ENCODE measurements around the gene EMC9.
A peak's percentile ranks its signal among the peaks of the same experiment; 100 is the strongest.

EMC9 gene

DNA sequence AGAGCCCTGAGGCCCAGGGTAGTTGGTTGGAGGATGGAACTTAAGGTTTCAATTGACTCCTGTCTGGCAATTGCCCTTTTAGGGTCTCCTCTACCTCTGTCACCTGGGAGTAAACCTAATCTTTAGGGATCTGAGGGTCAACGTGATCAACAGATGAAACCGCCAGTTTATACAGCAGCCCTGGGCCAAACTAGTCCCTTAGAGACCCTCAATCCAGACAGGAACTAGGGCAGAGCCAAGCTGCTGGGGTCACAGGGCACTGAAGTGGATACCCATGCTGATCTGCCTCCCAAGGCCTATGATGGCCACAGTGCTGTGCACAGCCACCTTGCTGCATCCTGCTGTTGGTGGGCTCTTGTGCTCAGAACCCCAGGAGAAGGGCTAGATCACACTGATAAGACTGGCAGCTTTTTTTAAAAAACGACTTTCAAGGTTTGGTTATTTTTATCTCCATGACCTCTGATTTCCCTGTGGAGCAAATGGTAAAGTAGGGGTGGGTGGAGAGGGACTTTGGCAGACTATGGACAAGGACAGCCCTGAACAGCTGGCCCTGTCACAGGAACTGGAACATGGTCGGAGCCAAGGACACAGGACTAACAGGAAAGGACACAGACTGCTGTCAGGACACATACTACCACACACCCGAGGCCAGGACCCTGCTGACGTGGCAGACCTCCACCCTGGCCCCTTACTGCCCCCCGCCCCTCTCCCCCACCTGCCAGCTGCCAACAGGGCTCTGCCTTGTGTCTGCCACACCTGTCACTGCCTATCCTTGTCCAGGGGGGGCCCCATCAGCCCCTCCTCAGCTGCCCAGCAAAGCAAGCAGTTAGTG, 10.5 kb downstream of the EMC9 start:
- DNase-seq, result no peak

DNA sequence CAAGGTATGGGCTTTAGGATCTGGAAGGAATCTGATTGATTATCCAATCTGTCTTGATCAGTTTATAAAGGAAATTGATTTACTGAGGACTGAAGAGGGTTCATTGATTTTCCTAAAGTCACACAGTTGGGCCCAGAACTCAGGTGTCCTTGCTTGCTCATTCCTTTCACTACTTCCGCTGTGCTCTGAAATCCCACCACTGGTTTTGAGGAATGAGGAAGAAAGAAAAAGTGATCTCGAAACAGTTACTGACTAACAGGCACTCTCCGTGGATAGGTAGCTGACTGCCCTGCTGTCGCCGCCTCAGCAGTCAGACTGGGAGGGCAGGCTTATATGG, 11.0 kb downstream of the EMC9 start, which contains the start of gene FITM1:
Gene FITM1, plus strand, starts transcription at position 280 of the 337 bp plus-strand sequence. CDS start 905 bp downstream, outside the sequence.
- no peak for DNase-seq

- DNase-seq, result no peak
Observed at GRCh38 chr14:24129410-24129998, 11.9 kb downstream of the EMC9 start.

DNA sequence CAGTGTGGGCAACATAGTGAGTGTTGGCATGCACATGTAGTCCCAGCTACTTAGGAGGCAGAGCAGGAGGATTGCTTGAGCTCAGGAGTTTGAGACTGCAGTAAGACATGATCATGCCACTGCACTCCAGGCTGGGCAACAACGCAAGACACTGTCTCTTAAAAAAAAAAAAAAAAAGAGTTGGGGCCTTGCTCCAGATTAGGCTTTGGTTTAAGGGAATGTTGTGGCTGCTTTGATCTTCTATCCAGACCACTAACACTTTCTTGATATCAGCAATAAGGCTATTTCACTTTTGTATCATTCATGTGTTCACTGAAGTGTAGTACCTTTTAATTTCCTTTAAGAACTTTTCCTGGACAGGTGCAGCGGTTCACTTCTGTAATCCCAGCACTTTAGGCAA, 13.7 kb downstream of the EMC9 start:
- DNase-seq, result no peak

GRCh38 chr14:24126939-24127338, 14.5 kb downstream of the EMC9 start:
- DNase-seq, result no peak

GRCh38 chr14:24123424-24124417, 17.7 kb downstream of the EMC9 start:
- no peak for DNase-seq

DNA sequence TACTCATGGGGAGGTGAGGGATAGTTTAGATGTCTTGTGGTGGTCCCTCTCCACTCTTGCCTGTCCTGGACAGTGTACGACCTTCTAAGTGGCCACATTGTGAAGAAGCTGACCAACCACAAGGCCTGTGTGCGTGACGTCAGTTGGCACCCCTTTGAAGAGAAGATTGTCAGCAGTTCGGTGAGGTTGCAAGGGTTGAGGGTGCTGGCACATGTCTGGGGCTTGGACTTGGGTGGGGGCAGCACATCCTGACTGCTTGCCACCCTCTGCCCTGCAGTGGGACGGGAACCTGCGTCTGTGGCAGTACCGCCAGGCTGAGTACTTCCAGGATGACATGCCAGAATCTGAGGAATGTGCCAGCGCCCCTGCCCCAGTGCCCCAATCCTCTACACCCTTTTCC, 18.5 kb downstream of the EMC9 start:
- DNase-seq, result no peak

- no peak for DNase-seq
Observed at GRCh38 chr14:24122416-24122815, 19.0 kb downstream of the EMC9 start.

DNA sequence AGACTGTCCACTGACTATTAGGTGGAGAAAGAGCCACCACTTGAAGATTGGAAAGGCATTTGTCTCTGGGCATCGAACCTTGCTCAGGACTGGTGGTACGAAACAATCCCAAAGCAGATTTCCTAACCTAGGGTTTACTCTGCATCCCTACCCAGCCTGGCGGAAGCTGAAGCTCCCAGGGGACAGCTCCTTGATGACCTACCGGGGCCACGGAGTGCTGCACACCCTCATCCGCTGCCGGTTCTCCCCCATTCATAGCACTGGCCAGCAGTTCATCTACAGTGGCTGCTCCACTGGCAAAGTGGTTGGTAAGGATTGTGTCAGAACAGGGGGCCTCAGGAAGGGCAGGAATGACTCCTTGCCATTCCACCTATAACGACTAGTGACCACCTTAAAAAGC, 20.2 kb downstream of the EMC9 start:
- DNase-seq, result no peak

- DNase-seq, result no peak
Observed at GRCh38 chr14:24119691-24120090, 21.7 kb downstream of the EMC9 start.

- DNase-seq, result no peak
Observed at GRCh38 chr14:24117179-24117578, 24.2 kb downstream of the EMC9 start.

DNA sequence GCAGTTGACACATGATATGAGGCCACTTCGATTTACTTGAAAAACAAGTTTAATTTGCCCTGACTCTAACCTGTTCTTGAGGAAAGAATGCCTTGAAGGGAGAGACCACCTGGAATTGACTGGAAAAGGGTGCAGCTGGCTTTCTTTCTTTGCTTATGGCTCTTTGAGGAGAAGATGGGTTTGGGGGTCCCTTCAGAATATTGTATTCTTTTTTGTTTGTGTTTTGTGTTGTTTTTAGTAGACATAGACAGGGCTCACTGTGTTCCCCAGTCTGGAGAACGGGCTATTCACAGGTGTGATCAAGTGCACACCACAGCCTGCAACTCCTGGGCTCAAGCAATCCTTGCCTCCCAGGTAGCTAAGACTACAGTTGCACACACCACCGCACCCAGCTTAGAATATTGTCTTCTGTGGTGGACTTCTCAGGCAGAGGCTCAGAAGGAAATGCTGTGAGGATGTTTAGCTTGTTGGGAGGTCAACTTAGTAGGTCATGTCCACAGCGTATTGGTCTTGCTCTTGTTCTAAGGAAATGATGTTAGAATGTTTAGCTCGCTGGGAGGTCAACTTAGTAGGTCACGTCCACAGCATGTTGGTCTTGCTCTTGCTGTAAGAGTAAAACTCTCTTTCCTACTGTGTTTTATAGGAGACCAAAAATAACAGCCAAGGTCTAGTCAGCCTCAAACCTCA, 25.1 kb downstream of the EMC9 start:
- DNase-seq, result no peak

- DNase-seq, result no peak
Observed at GRCh38 chr14:24115422-24116127, 25.8 kb downstream of the EMC9 start.

GRCh38 chr14:24114532-24115421, 26.6 kb downstream of the EMC9 start, which contains the start of the genes DCAF11 and NRL:
Gene DCAF11, plus strand, starts transcription at chr14:24114777. Its CDS starts 818 bp downstream, at chr14:24115595.
Gene NRL, minus strand, starts transcription at chr14:24114949. Its CDS starts 32,101 bp downstream, at chr14:24082848.
- DNase-seq, result peak; percentile 100

- peak; percentile 84 for DNase-seq
Observed at GRCh38 chr14:24113801-24114531, 27.4 kb downstream of the EMC9 start.

DNA sequence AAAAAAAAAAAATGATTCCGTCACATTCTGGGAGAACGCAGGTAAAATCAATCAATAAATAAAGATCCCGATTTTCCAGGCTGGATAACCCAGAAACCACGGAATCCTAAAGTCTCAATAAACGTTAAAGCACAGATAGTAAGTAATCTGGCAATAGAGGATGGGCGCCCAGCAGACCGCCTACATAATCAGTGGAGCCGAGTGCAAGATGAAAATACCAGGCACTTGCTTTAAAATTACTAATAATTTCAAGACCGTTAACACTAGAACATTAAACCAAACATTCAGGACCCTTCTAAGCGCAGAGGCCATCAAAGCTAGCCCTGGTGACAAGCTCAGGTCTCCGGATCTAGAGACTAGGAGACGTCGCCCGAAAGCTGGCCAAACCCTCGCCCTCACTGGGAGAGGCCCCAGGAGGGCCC, 28.0 kb downstream of the EMC9 start:
- no peak for DNase-seq

DNA sequence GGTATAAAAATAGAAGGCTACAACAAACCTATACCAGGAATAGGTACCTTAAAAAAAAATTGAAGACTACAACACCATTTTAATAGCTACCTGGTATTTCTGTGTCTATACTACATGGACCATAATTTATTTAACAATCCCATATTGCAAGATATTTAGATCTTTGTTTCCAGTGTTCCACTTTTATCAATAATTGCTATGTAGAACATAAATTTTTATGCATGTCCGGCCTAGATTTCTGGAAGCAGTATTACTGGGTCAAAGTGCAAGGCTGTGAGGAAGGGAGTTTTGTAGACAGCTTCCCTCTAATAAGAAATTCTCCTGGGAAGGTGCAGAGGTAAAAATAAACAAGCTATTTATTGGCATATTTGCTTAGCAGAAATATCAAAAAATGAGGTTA, 30.9 kb downstream of the EMC9 start:
- DNase-seq, result no peak

DNA sequence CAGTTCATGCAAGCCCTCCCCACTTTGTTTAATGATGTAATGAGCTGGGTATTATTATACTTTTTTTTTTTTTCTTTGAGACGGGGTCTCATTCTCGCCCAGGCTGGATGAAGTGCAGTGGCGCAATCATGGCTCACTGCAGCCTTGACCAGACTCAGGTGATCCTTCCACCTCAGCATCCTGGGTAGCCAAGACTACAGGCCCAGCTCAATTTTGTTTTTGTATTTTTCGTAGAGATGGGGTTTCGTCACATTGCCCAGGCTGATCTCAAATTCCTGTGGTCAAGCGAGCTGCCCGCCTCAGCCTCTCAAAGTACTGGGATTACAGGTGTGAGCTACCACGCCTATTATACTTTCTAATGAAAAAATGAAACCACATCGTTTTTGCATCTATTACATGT, 31.3 kb downstream of the EMC9 start:
- no peak for DNase-seq

DNA sequence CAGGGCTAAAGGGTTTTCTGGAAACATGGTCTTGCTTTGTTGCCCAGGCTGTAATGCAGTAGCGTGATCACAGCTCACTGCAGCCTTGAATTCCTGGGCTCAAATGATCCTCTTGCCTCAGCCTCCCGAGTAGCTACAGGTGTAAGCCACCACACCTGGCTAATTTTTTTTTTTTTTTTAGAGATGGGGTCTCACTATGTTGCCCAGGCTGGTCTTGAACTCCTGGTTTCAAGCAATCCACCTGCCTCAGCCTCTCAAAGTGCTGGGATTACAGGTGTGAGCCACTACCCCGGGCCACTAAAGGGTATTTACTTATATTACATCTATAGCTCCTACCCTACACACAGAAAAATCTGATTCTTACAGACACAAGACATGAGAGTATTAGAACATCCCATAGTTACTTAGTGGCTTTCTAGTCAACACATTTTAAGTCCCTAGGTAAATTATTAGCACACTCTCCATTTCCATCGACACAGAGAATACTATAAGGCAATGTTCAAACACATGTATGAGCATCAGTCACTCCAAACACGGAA, 33.0 kb downstream of the EMC9 start:
- no peak for DNase-seq

All from NCI-H524 treated with DMSO at 0.1 percent for 48 hours (cell line).